SU-DHL-6 (cell line): ENCODE data around the gene MRM1.

Experiments
- H2AFZ ChIP-seq: fragments of 200-600 bp; sonication (generic); 2 replicates; pipeline ENCODE4 v1.6.1; 2014; ENCODE audit warnings: low read depth, mild to moderate bottlenecking, moderate library complexity, mixed read lengths, antibody characterized with exemption, low read length; ENCODE audit not compliant: severe bottlenecking
- H3F3A ChIP-seq: fragments of 200-600 bp; shearing (Covaris generic); 2 replicates; pipeline ENCODE4 v1.6.0; 2016; ENCODE audit warnings: antibody characterized with exemption, mild to moderate bottlenecking; ENCODE audit not compliant: insufficient read depth
- H3K27ac ChIP-seq: fragments of 200-600 bp; sonication (generic); 2 replicates; pipeline ENCODE4 v1.5.1; 2016; ENCODE audit warnings: low read depth, mild to moderate bottlenecking, low read length, moderate library complexity, mixed read lengths
- H3K27me3 ChIP-seq: fragments of 200-600 bp; sonication (generic), shearing (Covaris generic); 2 replicates; pipeline ENCODE4 v1.6.0; 2014; ENCODE audit warnings: mild to moderate bottlenecking, low read length
- H3K36me3 ChIP-seq: fragments of 200-600 bp; sonication (generic); 2 replicates; pipeline ENCODE4 v1.6.1; 2014; ENCODE audit warnings: mild to moderate bottlenecking, low read length, mixed read lengths
- H3K4me2 ChIP-seq: fragments of 300-600, 200-600 bp; shearing (Covaris generic), sonication (generic); 2 replicates; pipeline ENCODE4 v1.6.0; 2014; ENCODE audit warnings: low read length, low read depth, mild to moderate bottlenecking; ENCODE audit not compliant: poor library complexity, severe bottlenecking
- H3K4me3 ChIP-seq: fragments of 200-600 bp; sonication (generic); 2 replicates; pipeline ENCODE4 v1.5.1; 2014; ENCODE audit warnings: antibody characterized with exemption, low read length, mild to moderate bottlenecking, mixed read lengths; ENCODE audit not compliant: insufficient read depth, poor library complexity, severe bottlenecking
- H3K79me2 ChIP-seq: fragments of 200-600 bp; sonication (generic); 2 replicates; pipeline ENCODE4 v1.6.1; 2014; ENCODE audit warnings: mild to moderate bottlenecking, low read length, moderate library complexity; ENCODE audit not compliant: insufficient read depth
- H3K9ac ChIP-seq: fragments of 200-600 bp; sonication (generic); 2 replicates; pipeline ENCODE4 v1.7.0; 2014; ENCODE audit warnings: mild to moderate bottlenecking, low read length
- H3K9me2 ChIP-seq: fragments of 200-600 bp; sonication (generic); replicated peaks from 2 replicates; pipeline ENCODE4 v1.6.1; 2014; ENCODE audit warnings: low read length; ENCODE audit not compliant: insufficient read depth
- H3K9me3 ChIP-seq: fragments of 200-600 bp; sonication (generic); 2 replicates; pipeline ENCODE4 v1.6.1; 2014; ENCODE audit warnings: low read length, mixed read lengths; ENCODE audit not compliant: insufficient read depth
- H4K20me1 ChIP-seq: fragments of 200-600 bp; sonication (generic); 2 replicates; pipeline ENCODE4 v1.6.1; 2014; ENCODE audit warnings: low read depth, mild to moderate bottlenecking, antibody characterized with exemption, low read length, moderate library complexity, mixed read lengths
- EZH2phosphoT487 ChIP-seq: fragments of 200-600 bp; sonication (generic), shearing (Covaris generic); conservative IDR thresholded peaks from 2 replicates; pipeline ENCODE4 v1.6.1; 2018; ENCODE audit warnings: mild to moderate bottlenecking, antibody characterized with exemption, low read length, moderate library complexity, mixed read lengths
- TF ChIP-seq, protein P1 (sequence below): fragments of 200-600 bp; sonication (generic); IDR thresholded peaks from one replicate; pipeline ENCODE4 v1.5.1; 2017; ENCODE audit warnings: antibody characterized with exemption, mild to moderate bottlenecking, low read length, moderate library complexity; ENCODE audit not compliant: insufficient read depth, poor library complexity, severe bottlenecking

The MRM1 gene

GRCh38 chr17:36612323-36612722 lies 10.9 kb downstream of the MRM1 start:
- no peaks in the 10 kb centered on the region for H3K27me3 ChIP-seq
- no peaks in the 10 kb centered on the region; the same call in 1 of the 2 replicates for H3K79me2 ChIP-seq
- H3K4me3 ChIP-seq, result no peak overlapping the region
- no peak overlapping the region for H3K4me2 ChIP-seq
- no peaks in the 10 kb centered on the region for H4K20me1 ChIP-seq
- no peaks in the 10 kb centered on the region for H3F3A ChIP-seq
- no peak overlapping the region for H3K9ac ChIP-seq
- no peaks in the 10 kb centered on the region for H3K9me3 ChIP-seq
- H3K36me3 ChIP-seq, result no peaks in the 10 kb centered on the region
- no peak overlapping the region for H2AFZ ChIP-seq
- TF ChIP-seq, protein P1, sequence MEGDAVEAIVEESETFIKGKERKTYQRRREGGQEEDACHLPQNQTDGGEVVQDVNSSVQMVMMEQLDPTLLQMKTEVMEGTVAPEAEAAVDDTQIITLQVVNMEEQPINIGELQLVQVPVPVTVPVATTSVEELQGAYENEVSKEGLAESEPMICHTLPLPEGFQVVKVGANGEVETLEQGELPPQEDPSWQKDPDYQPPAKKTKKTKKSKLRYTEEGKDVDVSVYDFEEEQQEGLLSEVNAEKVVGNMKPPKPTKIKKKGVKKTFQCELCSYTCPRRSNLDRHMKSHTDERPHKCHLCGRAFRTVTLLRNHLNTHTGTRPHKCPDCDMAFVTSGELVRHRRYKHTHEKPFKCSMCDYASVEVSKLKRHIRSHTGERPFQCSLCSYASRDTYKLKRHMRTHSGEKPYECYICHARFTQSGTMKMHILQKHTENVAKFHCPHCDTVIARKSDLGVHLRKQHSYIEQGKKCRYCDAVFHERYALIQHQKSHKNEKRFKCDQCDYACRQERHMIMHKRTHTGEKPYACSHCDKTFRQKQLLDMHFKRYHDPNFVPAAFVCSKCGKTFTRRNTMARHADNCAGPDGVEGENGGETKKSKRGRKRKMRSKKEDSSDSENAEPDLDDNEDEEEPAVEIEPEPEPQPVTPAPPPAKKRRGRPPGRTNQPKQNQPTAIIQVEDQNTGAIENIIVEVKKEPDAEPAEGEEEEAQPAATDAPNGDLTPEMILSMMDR, result no peak
- TF ChIP-seq EZH2phosphoT487, result no peak
- H3K27ac ChIP-seq, result no peak overlapping the region
- H3K9me2 ChIP-seq, result no peaks in the 10 kb centered on the region

- TF ChIP-seq, protein P1, result no peak
- no peak for TF ChIP-seq EZH2phosphoT487
- Histone ChIP-seq H3K36me3 (no peaks in the 10 kb centered on the region), H3K9me3 (no peaks in the 10 kb centered on the region), H2AFZ (no peak overlapping the region), H3K79me2 (no peaks in the 10 kb centered on the region; the same call in 1 of the 2 replicates), H3F3A (no peaks in the 10 kb centered on the region), H3K27ac (no peak overlapping the region), H3K27me3 (no peaks in the 10 kb centered on the region), H3K9me2 (no peaks in the 10 kb centered on the region), H4K20me1 (no peaks in the 10 kb centered on the region), H3K9ac (no peak overlapping the region), H3K4me2 (no peak overlapping the region), H3K4me3 (no peak overlapping the region)
Measured at GRCh38 chr17:36613155-36613554, 11.8 kb downstream of the MRM1 start.

GRCh38 chr17:36614081-36614480 lies 12.7 kb downstream of the MRM1 start:
- no peaks in the 10 kb centered on the region; the same call in 1 of the 2 replicates for H3K79me2 ChIP-seq
- TF ChIP-seq EZH2phosphoT487, result no peak
- TF ChIP-seq, protein P1, result no peak
- H3K27ac ChIP-seq, result no peak overlapping the region

More at GRCh38 chr17:36614081-36614480, 12.7 kb downstream of the MRM1 start:
- H3K9me2 ChIP-seq, result no peaks in the 10 kb centered on the region
- no peaks in the 10 kb centered on the region for H3K9me3 ChIP-seq
- no peak overlapping the region for H2AFZ ChIP-seq
- no peaks in the 10 kb centered on the region for H3K36me3 ChIP-seq
- no peak overlapping the region for H3K9ac ChIP-seq
- no peak overlapping the region for H3K4me2 ChIP-seq
- H3F3A ChIP-seq, result no peaks in the 10 kb centered on the region
- H4K20me1 ChIP-seq, result no peaks in the 10 kb centered on the region
- no peaks in the 10 kb centered on the region for H3K27me3 ChIP-seq
- H3K4me3 ChIP-seq, result no peak overlapping the region
